ENCODE results near the gene MSRB1.

- TF ChIP-seq CTCF (IDR thresholded peaks at IDR 0.05 in 8 of 11, conservative IDR thresholded peaks at IDR 0.05 in 3 of 11) (peak in 6 of 11 experiments; percentile 15 to 47 (median 36)), POLR2A (IDR thresholded peaks at IDR 0.05) (no peak)
Measured at GRCh38 chr16:1923299-1924034, 19.5 kb downstream of the MSRB1 start.

Measured in spleen (tissue), 7 donors.